GM12864 (cell line): ENCODE results near the gene SGK1.
A peak's percentile ranks its signal among the peaks of the same experiment; 100 is the strongest.

Source experiments
- DNase-seq: peaks from one replicate; pipeline ENCODE4 v3.0.0-alpha.2; 2011; ENCODE audit warnings: low read depth
- H3K4me3 ChIP-seq: 2 replicates; pipeline ENCODE4 v1.5.1; 2011; ENCODE audit warnings: mild to moderate bottlenecking, low read depth, low read length, control low read depth
- CTCF ChIP-seq: IDR thresholded peaks from 2 replicates; pipeline ENCODE4 v1.5.1; 2011; ENCODE audit warnings: low read depth, mild to moderate bottlenecking, moderate library complexity, low read length, control low read depth, inconsistent platforms; ENCODE audit errors: missing control alignments

The SGK1 gene

GRCh38 chr6:134317471-134318131 is at the start of gene SGK1:
TSS of gene SGK1 (minus strand) at chr6:134318112. CDS start at chr6:134317460, 652 bp downstream.
- DNase-seq: no peak
- H3K4me3 ChIP-seq: peak within 1 kb of the TSS; percentile 58
- no peak for TF ChIP-seq CTCF

GRCh38 chr6:134363323-134364039 is 45.6 kb upstream of the SGK1 start:
- DNase-seq: no peak
- H3K4me3 ChIP-seq: no peak overlapping the region
- no peak for TF ChIP-seq CTCF

GRCh38 chr6:134361011-134361410 is 43.1 kb upstream of the SGK1 start:
- TF ChIP-seq CTCF: no peak
- no peak overlapping the region for H3K4me3 ChIP-seq
- DNase-seq: no peak

- DNase-seq: no peak
- no peak for TF ChIP-seq CTCF
Measured at GRCh38 chr6:134359302-134359701, 41.4 kb upstream of the SGK1 start.

GRCh38 chr6:134358320-134358719 is 40.4 kb upstream of the SGK1 start:
- H3K4me3 ChIP-seq: no peak overlapping the region
- DNase-seq: no peak
- no peak for TF ChIP-seq CTCF

More at GRCh38 chr6:134359302-134359701, 41.4 kb upstream of the SGK1 start:
- no peak overlapping the region for H3K4me3 ChIP-seq

- no peak overlapping the region for H3K4me3 ChIP-seq
- no peak for TF ChIP-seq CTCF
- DNase-seq: no peak
Measured at GRCh38 chr6:134357022-134357487, 39.1 kb upstream of the SGK1 start.
